HepG2 (cell line): ENCODE results near the gene HS3ST5. TPM values are rescaled to one million over a fixed set of nuclear protein-coding genes. Genes with fewer than 3 reads are reported as not detected.
A peak's percentile ranks its signal among the peaks of the same experiment; 100 is the strongest.

Experiments
- CENPX ChIP-seq: sonication (generic); formaldehyde crosslinking; IDR thresholded peaks from 2 replicates; pipeline ENCODE4 v1.9.0; 2021; ENCODE audit warnings: mild to moderate bottlenecking, missing genetic modification reagents, moderate library complexity
- FOXA1 ChIP-seq, 2 experiments: fragments of 450-650 bp in 1 of 2; sonication (generic) in 1 of 2; formaldehyde crosslinking in 1 of 2; IDR thresholded peaks; 2 replicates each; pipeline versions ENCODE4 v1.4.0 to v1.6.1; 2016 to 2020; ENCODE audit warnings: missing genetic modification reagents in 1 of 2
- GFI1 ChIP-seq: sonication (generic); formaldehyde crosslinking; IDR thresholded peaks from 2 replicates; pipeline ENCODE4 v1.5.0; 2020; ENCODE audit warnings: missing genetic modification reagents, mild to moderate bottlenecking, borderline replicate concordance
- POLR2G ChIP-seq: fragments of 200-400 bp; formaldehyde crosslinking; IDR thresholded peaks from 2 replicates; pipeline ENCODE4 v1.6.1; 2018; ENCODE audit warnings: mild to moderate bottlenecking, low read depth, low read length, moderate library complexity
- SMAD3 ChIP-seq: sonication (generic); formaldehyde crosslinking; IDR thresholded peaks from 2 replicates; pipeline ENCODE4 v1.4.0; 2020; ENCODE audit warnings: missing genetic modification reagents
- SOX13 ChIP-seq, 3 experiments: fragments of 450-650 bp in 1 of 3; sonication (generic) in 1 of 3; formaldehyde crosslinking in 1 of 3; IDR thresholded peaks in 2 of 3; conservative IDR thresholded peaks in 1 of 3; 2 replicates each; pipeline versions ENCODE4 v1.5.0 to v1.6.1; 2016 to 2020; ENCODE audit warnings: antibody characterized with exemption in 1 of 3, mild to moderate bottlenecking in 1 of 3, missing compliant biosample characterization in 1 of 3, missing genetic modification reagents in 1 of 3, moderate library complexity in 1 of 3
- TBX3 ChIP-seq: fragments of 450-650 bp; IDR thresholded peaks from 2 replicates; pipeline ENCODE4 v1.6.1; 2017; ENCODE audit warnings: antibody characterized with exemption, mild to moderate bottlenecking, inconsistent platforms, borderline replicate concordance
- THAP11 ChIP-seq: IDR thresholded peaks from 2 replicates; pipeline ENCODE4 v1.6.1; 2016; ENCODE audit warnings: missing biosample characterization, missing genetic modification reagents
- ZBTB8A ChIP-seq: sonication (generic); formaldehyde crosslinking; IDR thresholded peaks from 2 replicates; pipeline ENCODE4 v1.4.0; 2020; ENCODE audit warnings: mild to moderate bottlenecking, low read depth, missing genetic modification reagents, borderline replicate concordance
- ZNF280D ChIP-seq: sonication (generic); formaldehyde crosslinking; IDR thresholded peaks from 2 replicates; pipeline ENCODE4 v1.5.1; 2020; ENCODE audit warnings: mild to moderate bottlenecking, missing genetic modification reagents
- ZNF30 ChIP-seq: sonication (generic); formaldehyde crosslinking; IDR thresholded peaks from 2 replicates; pipeline ENCODE4 v1.5.0; 2020; ENCODE audit warnings: mild to moderate bottlenecking, missing genetic modification reagents
- polyA plus RNA-seq, 8 experiments: library from polyadenylated mRNA; depleted of rRNA in 3 of 8; stranded (reverse) in 7 of 8; unstranded in 1 of 8; fragments of >200 nt; fragmentation: Illumina TruSeq in 4 of 8; extraction: Trizol in 4 of 8; gene quantifications; 2 replicates each; pipeline versions ENCODE4 v1.2.1 to v1.2.3, GENCODE V29; 2011 to 2016; ENCODE audit warnings: low read depth in 4 of 8, missing spikeins in 1 of 8, mixed read lengths in 1 of 8; ENCODE audit not compliant: insufficient read depth in 1 of 8
- total RNA-seq, 5 experiments: library from RNA; depleted of rRNA; stranded (reverse); fragments of >200 nt; fragmentation: Illumina TruSeq; extraction: Trizol; gene quantifications; 2 replicates each; pipeline ENCODE4 v1.2.3, GENCODE V29; 2016; ENCODE audit warnings: low read depth in 1 of 5
- TF ChIP-seq, protein P1 (sequence below), 2 experiments: sonication (generic) in 1 of 2; formaldehyde crosslinking in 1 of 2; IDR thresholded peaks; 2 replicates each; pipeline versions ENCODE4 v1.6.1 to v1.9.0; 2014 to 2022; ENCODE audit warnings: antibody characterized with exemption in 1 of 2, borderline replicate concordance in 1 of 2, inconsistent platforms in 1 of 2, low read depth in 1 of 2, missing genetic modification reagents in 1 of 2
- TF ChIP-seq, protein P2 (sequence below): sonication (generic); formaldehyde crosslinking; conservative IDR thresholded peaks from 2 replicates; pipeline ENCODE4 v1.5.0; 2020; ENCODE audit warnings: missing genetic modification reagents

The HS3ST5 gene
- total and polyA plus RNA-seq, 2 of the 13 experiments (the other 11 are each of a cell fraction or from before 2014, with no cell fraction given) = 1.1 to 1.6 TPM

- TF ChIP-seq, protein P1, sequence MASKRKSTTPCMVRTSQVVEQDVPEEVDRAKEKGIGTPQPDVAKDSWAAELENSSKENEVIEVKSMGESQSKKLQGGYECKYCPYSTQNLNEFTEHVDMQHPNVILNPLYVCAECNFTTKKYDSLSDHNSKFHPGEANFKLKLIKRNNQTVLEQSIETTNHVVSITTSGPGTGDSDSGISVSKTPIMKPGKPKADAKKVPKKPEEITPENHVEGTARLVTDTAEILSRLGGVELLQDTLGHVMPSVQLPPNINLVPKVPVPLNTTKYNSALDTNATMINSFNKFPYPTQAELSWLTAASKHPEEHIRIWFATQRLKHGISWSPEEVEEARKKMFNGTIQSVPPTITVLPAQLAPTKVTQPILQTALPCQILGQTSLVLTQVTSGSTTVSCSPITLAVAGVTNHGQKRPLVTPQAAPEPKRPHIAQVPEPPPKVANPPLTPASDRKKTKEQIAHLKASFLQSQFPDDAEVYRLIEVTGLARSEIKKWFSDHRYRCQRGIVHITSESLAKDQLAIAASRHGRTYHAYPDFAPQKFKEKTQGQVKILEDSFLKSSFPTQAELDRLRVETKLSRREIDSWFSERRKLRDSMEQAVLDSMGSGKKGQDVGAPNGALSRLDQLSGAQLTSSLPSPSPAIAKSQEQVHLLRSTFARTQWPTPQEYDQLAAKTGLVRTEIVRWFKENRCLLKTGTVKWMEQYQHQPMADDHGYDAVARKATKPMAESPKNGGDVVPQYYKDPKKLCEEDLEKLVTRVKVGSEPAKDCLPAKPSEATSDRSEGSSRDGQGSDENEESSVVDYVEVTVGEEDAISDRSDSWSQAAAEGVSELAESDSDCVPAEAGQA (IDR thresholded peaks at IDR 0.05; ENCODE audit: low read depth) = no peak
- TF ChIP-seq, protein P1 (CRISPR knock-in tag; IDR thresholded peaks at IDR 0.05; ENCODE audit: borderline replicate concordance) = no peak
- TF ChIP-seq POLR2G = no peak
- TF ChIP-seq CENPX (CRISPR knock-in tag) = no peak
- no peak for TF ChIP-seq SOX13 (IDR thresholded peaks at IDR 0.05)
- peak in 1 of 2 experiments; percentile 63; a peak in 2 of 4 replicates for TF ChIP-seq SOX13 (CRISPR knock-in tag; conservative IDR thresholded peaks at IDR 0.05 in 1 of 2, IDR thresholded peaks at IDR 0.05 in 1 of 2)
- no peak for TF ChIP-seq ZBTB8A
- no peak for TF ChIP-seq ZNF30 (CRISPR knock-in tag)
- peak; percentile 33; the same call in 1 of the 2 replicates for TF ChIP-seq TBX3
- TF ChIP-seq THAP11 (CRISPR knock-in tag) = no peak
- TF ChIP-seq FOXA1 (IDR thresholded peaks at IDR 0.05) = no peak
- TF ChIP-seq FOXA1 (CRISPR knock-in tag; IDR thresholded peaks at IDR 0.05) = peak; percentile 73
- no peak for TF ChIP-seq ZNF280D
- no peak for TF ChIP-seq SMAD3 (CRISPR knock-in tag)
- TF ChIP-seq, protein P2, sequence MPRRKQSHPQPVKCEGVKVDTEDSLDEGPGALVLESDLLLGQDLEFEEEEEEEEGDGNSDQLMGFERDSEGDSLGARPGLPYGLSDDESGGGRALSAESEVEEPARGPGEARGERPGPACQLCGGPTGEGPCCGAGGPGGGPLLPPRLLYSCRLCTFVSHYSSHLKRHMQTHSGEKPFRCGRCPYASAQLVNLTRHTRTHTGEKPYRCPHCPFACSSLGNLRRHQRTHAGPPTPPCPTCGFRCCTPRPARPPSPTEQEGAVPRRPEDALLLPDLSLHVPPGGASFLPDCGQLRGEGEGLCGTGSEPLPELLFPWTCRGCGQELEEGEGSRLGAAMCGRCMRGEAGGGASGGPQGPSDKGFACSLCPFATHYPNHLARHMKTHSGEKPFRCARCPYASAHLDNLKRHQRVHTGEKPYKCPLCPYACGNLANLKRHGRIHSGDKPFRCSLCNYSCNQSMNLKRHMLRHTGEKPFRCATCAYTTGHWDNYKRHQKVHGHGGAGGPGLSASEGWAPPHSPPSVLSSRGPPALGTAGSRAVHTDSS (CRISPR knock-in tag) = no peak
- TF ChIP-seq GFI1 (CRISPR knock-in tag) = 0 out of 2 replicates have a peak, but pooled peaks have one; percentile 27
Measured at GRCh38 chr6:114170372-114170771, 172.5 kb downstream of the HS3ST5 start (continued).
